HG02938 (cell line): ENCODE measurements around the gene KIF26B.

ENCODE experiments used
- ATAC-seq: cut with Tn5 transposase; IDR thresholded peaks from one replicate; pipeline ENCODE4 v1.9.1; 2021; ENCODE audit warnings: mild to moderate bottlenecking, moderate library complexity; ENCODE audit not compliant: unreplicated experiment

The KIF26B gene

DNA sequence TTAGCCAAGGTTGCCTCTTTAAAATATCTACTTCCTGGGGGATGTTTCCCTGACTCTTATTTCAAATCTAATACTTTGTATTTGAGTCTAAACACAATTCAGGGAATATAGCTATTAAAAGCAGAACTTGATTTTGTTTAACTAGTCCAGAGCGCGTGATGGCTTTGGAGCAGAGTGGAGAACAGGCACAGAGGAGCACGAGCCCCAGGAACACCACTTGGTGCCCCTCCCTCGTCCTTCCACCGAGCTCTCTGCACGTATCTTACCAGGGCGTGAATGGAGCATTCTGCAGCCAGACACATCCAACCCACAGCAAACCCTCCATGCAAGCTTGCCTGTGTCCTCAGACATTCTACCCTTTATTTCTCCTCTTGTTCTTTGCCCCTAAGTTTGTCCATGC, 14.1 kb downstream of the KIF26B start:
- ATAC-seq = no peak

DNA sequence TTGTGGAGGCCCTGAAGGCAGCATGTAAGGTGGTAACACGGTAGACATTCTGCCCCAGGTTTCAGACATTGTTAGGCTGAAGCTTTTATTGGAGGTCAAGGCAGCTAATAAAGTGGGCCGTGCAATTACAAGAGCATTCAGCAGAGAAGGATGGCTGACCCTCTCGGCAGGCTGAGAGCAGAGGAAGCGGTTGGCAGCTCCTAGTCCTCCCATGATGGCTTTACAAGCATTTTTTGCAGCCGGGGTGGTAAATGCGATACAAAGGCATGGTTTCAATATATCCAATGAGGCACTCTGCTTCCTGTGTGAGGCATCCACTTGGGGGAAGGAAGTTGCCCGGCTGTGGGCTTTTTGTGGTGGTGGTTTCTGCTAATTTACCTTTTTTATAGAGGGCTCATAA, 14.6 kb downstream of the KIF26B start:
- ATAC-seq = no peak

DNA sequence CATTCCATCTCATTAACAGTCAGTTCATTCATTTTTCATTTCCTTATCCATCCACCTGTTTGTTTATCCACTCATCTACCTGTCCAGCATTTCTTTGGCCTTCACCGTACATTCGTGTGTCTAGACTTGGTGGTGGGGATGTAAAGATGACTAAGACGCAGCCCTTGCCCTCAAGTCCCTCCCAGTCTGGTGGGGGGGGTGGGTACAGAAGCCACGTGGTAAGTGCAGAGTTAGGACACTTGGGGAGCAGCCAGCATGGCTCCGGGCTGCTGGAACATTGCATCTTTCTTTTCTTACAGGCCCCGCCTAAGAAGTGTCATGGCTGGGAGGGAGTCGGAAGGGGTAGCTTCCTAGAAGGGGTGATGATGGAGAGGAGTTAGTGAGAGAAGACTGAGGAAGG, 17.2 kb downstream of the KIF26B start:
- ATAC-seq = no peak

DNA sequence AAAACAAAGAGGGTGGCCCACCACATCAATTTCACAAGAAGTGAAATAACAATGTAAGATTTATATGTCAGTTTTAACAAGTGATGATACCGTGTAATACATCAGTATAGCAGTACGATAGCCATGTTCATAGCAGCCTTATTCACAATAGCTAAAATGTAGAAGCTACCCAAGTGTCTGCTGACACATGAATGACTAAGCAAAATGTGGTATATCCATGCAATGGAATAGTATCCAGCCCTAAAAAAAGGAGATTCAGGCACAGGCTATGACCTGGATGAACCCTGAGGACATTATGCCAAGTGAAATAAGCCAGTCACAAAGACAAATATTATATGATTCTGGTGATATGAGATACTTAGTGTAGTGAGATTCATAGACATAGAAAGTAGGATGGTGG, 18.0 kb downstream of the KIF26B start:
- ATAC-seq = no peak

DNA sequence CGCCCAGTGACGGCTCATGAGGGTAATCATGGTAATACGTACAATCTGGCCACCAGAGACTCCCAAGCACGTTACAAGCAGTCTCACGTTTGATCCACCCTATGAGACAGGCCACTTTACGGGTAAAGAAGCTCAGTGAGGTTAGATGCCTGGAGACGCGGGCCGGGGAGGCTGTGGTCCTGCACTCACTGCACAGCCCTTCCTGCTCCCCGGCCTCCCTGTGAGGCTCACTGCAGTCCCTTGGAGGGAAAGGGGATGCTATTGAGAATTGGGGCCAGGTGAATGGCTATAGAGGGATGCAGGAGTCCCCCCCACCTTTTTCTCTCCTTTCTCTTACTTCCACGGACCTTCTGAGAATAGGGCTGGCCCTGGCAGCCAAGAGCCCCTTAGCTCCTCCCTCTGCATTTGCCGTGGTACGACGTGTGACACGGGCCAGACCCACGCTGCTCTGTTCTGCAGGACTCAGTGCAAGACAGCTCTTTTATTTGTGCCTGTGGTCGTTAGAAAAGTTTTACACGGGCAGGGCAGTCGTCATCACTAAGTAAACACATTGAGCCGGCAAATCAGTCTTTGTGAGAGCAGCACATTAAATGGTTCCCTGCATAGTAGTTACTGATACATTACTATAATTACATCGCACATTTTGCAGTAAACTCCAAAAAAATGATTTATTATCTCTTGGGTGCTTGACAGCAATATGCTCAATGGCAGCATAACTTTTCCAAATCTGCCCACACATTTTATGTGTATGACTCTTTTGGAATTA, 18.8 kb downstream of the KIF26B start:
- ATAC-seq = no peak

DNA sequence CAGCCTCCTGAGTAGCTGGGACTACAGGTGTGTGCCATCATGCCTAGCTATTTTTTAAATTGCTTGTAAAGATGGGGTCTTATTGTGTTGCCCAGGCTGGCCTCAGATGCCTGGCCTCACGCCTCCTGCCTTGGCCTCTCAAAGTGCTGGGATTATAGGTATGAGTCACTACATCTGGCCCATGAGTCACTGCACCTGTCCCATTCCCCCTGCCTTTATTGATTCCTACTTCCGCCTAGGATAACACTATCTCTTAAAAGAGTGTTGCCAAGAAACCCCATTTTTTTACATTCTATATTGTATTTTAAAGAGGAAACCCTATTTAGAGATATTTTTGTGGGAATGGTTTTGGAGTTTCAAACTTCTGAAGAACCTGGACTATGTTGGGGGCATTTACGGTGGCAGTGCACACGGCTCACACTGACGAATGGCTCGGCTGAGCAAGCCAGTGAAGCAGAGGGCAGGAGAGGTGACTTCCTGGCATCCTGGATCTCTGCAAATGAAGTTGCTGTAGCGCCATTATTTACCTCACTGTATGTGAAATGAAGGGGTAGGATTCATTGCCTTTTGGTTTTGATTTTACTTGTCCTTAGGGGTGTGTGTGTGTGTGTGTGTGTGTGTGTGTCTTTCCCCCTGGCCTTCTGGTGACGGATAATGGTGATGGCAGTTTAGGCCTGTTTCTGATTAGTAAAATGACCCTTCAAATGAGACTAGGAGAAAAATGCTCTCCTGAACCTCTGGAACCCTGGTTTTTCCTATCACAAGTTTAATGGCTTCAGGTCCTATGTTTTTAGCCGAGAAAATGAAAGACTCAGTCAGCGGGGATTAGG, 22.5 kb downstream of the KIF26B start:
- no peak for ATAC-seq

DNA sequence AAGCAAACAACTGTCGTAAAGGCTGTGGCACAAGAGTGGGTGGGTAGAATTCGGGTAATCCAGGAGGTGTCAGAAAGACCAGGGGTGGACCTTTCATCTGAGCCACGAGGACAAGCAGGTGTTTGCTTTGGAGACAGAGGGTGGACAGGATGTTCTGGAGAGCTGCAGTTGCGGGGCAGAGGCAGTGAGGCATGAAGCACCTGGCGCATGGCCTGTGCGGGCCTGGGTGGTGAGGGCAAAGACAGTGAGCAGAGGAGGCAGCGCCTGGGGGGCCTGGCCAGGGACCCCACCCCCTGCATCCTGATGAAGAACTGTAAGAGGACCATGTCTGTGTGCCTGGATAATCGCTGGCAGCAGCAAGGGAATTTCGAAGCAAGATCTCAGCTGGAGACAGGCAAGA, 24.9 kb downstream of the KIF26B start:
- ATAC-seq = no peak

DNA sequence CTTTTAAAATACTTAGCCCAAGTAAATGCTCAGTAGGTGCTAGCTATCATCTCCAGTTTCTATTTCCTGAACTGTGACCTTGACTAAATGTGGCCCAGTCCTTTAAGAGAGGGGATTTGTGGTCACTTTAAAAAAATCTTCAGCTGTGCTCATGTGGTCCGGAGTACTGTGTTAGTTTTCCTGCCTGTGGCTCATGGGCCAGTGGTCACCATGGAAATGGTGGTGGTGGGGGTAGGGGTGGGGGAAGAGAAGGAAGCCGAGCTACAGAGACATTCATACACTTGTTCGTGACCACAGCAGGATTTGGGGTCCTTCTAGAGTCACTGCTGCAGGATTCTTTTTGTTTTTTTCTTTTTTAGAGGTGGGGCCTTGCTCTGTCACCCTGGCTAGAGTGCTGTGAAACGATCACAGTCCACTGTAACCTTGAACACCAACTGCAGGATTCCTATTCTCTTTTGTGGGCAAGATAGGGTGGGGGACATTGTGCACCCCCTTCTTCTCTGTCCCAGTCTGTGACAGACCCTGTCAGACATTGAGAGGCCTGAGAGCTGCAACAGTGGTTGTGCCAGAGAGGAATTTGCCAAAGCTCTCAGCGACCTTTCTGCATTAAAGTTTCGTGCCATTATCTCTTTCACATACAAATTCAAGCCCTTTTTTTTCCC, 25.8 kb downstream of the KIF26B start:
- no peak for ATAC-seq

DNA sequence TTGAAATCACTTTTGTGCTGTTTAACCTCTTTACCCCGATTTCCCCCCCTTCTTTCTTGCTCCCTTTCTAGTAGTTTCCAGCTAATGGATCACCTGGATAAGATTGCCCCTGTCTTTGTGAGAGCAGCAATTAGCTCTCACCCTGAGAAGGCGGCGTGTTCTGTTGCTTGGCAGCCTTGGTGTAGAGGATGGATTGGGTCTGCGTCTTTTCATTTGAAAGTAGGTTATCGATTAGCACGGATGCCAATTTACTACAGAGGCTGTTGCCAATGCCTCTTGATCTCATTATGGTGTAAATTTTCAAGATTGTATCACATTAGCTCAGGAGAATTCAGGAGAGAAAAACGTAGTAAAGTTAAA, 26.4 kb downstream of the KIF26B start:
- no peak for ATAC-seq

DNA sequence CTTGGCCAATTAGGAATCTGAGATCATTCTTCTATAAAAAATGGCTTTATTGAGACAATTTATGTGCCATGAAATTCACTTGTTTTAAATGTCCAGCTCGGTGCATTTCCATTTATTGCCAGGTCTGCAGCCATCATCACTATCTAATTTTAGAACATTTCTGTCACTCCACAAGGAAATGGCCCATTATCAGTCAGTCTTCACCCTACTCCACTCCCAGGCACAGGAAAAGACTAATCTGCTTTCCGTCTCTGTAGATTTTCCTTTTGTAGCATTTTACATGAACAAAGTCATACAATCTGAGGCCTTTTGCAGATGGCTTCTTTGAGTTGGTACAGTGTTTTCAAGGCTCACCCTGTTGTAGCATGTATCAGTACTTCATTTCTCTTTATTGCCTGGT, 27.2 kb downstream of the KIF26B start:
- ATAC-seq = no peak

DNA sequence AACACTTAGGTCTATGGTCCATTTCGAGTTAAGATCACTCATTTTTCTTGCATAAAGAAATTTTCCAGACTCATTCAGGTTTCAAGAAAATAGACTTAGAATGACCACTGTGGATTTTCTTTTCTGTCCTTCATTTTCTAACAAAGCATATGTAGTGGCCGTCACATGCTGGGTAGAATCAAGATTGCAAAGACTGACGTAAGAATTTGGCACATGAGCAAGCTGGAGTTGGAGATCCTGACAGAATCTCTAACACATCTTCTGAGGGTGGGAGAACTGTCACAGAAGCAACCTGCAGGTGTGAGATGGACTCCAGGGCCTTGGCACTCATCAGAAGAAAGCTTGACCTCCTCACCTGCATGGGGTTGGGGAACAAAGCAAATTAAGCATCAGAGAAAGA, 28.6 kb downstream of the KIF26B start:
- no peak for ATAC-seq

DNA sequence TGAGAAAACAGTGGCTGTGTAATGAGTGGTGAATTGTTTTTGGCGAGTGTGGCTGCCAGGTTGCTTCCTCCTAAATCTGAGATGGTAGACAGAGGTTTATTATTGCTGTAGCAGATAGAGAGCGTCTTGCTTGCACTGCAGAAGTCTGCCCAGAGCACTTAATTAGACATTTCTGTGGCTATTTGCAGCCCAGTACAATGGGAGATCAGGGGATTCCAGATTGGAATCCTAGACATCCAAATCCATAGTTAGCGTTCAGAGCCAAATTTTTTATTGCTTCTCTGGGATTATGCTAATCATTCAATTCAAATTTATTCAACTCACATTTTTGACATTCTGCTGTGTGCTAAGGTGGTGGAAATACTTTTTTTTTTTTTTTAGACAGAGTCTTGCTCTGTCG, 30.0 kb downstream of the KIF26B start:
- no peak for ATAC-seq

DNA sequence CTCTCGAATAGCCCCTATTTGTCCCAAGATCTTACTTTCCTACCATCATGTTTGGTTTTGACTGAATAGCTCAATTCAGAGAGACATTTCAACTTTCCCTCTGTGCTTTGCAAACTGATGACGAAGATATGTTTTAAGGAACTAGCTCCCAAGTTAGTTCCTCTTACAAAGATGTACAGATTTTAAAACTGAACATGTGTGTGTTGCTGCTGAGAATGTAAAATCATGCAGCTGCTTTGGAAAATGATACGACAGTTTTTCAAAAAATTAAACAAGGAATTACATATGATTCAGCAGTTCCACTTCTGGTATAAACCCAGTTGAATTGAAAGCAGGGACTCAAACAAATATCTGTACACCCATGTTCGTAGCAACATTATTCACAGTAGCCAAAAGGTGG, 33.6 kb downstream of the KIF26B start:
- no peak for ATAC-seq

DNA sequence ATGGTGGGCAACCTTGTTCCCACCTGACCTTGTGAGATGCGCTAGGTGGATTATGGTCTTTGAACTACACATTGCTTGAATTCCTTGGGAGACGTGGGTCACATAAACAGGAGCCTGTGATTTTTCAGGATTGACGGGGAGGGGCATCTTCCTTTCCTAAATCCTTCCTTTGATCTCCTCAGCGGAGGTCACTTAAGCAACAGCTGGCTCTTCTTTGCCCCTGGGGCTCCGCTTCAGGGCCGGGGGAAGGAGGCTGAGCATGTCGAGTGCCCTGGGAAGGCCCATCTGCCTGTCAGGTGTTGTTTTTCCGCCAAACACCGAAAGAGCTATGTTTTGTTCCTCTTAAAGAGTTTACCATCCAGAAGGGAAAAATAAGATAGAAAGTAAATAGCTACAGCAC, 40.6 kb downstream of the KIF26B start:
- no peak for ATAC-seq

DNA sequence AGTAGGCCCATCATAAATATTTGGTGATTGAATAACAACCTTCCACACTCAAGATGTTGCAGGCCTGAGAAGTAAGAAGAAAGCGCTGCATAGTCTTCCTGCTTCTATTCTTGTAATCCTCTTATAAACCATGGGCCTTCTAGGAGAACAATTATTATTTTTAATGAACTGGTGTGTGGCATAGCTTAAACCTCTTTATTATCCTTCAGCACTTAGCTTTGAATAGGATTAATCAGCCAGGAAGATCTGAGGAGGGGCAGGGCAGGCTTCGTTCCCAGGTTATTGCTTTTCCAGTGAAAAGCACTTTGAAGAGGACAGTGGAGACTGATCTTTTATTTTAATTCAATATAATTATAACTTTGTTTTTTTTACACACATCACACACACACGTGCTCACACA, 42.3 kb downstream of the KIF26B start:
- ATAC-seq = no peak

DNA sequence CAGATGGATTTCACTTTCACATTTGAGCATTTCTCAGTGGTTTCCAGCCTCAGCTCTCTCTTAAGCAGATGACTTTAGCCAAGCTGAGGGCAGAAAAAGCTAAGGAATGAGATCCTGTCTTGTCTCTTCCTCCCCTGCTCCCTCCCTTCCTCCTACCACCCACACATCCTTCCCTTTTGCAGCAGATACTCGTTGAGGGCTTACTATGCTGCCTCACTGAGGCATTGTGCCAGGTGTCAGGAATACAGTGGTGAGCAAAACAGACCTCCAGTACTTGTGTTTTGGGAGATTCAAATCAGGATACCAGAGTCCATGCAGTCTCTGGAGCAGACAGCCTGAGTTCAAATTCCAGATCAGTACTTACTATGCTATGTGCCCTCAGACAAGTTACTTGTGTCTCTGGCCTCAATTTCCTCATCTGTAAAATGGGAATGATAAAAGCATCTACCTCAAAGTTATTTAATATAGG, 43.2 kb downstream of the KIF26B start:
- ATAC-seq = no peak

DNA sequence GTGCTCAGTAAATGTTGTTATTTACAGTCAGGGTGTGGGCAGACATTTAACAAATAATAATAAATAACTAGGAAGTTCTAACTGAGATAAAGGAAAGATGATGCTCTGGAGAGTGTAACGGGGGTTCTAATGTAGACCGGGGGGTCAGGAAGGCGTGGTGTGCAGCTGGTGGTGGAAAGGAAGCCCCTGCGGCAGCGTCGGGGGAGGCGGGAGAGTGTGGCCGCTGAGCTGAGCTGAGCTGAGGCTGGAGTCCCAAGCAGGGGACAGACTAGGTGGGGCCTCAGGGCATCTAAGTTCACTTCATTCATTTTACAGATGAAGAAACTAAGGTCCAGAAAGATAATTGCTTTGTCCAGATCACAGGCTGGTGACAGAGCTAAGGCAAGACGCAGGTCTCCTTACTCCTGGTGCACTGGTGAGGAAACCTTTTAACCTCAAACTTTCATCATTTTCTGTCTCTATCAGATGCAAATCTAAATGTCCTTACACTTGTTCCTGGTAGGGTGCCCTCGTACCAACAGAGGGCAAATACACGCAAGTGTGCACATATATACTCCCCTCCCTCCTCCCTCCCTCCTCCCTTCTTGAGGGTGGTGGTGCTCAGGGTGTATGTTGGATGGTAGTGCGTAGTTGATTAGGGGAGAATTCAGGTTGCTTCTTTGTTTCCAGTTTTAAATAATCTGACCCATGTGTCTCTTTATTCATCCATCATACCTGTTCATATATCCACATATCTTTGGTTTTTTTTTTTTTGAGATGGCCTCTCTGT, 44.1 kb downstream of the KIF26B start:
- ATAC-seq = no peak

DNA sequence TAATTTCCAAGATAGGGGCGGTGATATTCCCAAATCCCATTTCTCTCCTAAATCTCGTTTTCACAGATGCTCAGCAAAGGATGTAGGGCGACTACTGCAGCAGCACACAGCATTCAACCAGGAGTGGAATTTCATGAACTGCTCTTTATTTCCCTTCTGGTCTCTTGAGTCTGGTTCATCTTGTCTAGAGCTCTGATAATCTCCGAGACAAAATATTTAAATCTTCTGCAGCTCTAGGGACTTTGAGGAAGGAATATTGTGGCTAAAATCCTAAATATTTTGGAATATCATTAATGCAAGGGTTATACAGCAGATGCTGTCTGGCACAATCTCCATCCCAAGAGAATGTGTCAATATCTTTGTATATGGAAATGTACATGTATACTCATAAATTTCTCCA, 45.4 kb downstream of the KIF26B start:
- ATAC-seq = no peak

DNA sequence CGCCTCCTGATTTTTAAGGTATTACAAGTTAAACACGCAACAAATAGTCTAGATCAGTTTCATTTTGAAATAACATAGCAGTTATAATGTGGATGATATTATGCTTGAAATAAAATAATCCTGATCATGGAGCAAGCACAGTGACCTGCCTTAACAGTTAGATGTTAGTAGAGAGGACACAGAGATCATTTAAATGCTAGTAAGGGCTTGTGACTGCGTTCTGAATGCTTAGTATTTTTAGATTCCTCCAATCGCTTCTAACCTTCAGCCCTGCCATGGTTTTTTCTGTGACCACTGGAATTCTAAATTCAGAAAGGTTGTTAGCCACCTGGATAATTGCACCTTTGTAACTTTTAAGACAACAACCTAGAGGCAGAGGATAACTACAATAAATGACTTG, 46.4 kb downstream of the KIF26B start:
- no peak for ATAC-seq

DNA sequence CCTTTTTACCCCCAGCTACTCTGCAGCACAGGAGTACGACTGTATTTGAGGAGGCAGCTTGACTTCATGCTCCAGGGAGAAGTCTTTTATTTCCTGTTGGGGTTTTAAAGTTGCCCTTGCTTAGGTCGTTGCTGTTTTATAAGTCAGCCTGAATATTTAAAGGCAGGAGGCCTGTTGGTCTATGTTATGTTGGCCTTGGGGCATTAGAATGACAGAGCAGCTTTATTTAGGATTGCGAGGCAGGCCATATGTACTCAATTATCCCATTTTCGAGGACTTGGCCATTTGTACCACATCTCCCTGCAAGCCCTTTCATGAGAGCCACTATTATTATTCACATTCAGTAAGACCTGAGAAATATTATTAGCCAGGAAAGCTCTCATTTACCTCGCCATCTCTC, 47.0 kb downstream of the KIF26B start:
- ATAC-seq = no peak

DNA sequence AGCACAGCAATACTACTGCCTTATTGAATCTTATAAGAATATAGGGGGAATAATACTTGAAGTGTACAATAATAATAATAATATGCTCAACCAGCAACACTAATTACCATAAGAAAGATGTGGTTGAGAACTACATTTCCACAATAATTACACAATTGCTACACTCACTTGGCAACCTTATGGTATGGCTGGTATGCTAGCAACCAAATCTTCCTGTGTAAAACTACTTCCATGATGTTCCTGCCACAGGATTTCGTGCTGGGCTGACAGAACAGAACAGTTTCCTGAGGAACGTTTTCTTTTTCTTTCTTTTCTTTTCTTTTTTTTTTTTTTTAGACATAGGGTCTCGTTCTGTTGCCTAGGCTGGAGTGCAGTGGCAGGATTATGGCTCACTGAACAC, 50.6 kb downstream of the KIF26B start:
- no peak for ATAC-seq
